ENCODE results near the gene WDR33. TPM values are rescaled to one million over a fixed set of nuclear protein-coding genes. Genes with fewer than 3 reads are reported as not detected.
A peak's percentile ranks its signal among the peaks of the same experiment; 100 is the strongest.

WDR33 gene
- total and polyA plus RNA-seq, 2 of the 13 experiments (the other 11 are each of a cell fraction or from before 2014, with no cell fraction given): 54.9 to 78.2 TPM

DNA sequence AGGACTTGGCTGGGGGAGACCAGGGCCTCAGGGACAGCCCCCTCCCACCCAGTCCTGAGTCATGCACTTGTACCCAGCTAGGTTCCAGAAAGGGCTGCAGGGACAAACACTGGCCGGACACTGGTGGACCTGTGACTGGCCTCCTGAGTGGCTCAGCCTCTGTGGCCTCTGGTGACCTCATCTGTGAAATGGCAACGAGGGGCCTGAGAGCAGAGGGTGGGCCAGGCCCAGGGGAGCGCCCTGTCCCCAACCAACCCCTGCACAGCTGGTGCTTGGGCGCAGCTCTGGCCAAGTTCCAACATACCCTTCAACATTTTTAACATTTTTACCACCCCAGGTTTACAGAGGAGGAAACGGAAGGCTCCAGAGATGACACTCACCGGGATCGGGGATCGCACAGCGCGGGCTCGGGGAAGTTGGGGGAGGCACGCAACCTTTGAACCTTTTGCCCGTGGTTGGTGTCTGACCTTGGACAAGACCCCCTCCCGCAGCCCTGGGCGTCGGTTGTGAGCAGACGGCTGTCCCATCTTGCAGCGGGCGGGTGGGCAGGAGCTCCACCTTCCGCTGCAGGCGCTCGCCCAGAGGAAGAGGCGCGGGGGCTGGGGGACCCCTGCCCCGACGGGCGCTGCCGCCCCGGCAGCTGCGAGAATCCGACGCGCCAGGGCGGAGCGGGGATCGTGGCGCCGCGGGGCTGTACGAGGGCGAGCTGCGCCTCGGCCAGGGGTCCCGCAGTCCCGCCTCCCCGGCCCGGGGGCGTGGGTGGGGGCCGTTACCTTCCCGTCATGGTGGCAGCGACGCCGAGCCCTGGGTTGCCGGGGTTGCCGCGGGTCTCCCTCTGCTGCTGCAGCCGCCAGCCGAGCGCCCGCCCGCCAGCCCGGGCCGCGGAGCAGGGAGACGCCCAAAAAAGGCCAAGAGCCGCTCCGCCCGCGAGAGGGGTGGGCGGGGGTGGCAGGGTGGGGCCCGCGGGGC is 136.4 kb downstream of the WDR33 start (continued):
- TF ChIP-seq ZBTB43 (CRISPR knock-in tag; conservative IDR thresholded peaks at IDR 0.05) (no peak), FOSL2 (CRISPR knock-in tag; IDR thresholded peaks at IDR 0.05) (no peak), GLI4 (CRISPR knock-in tag; IDR thresholded peaks at IDR 0.05; ENCODE audit: borderline replicate concordance) (0 out of 2 replicates have a peak, but pooled peaks have one; percentile 36), ZFP1 (CRISPR knock-in tag; IDR thresholded peaks at IDR 0.05) (no peak), IKZF5 (CRISPR knock-in tag; IDR thresholded peaks at IDR 0.05) (no peak), ZNF3 (CRISPR knock-in tag; IDR thresholded peaks at IDR 0.05) (no peak), NCOA1 (CRISPR knock-in tag; IDR thresholded peaks at IDR 0.05) (no peak), SAP130 (CRISPR knock-in tag; IDR thresholded peaks at IDR 0.05; ENCODE audit: low read depth) (peak; percentile 43), ZNF501 (CRISPR knock-in tag; IDR thresholded peaks at IDR 0.05) (0 out of 2 replicates have a peak, but pooled peaks have one; percentile 41)
- TF ChIP-seq, protein P1, sequence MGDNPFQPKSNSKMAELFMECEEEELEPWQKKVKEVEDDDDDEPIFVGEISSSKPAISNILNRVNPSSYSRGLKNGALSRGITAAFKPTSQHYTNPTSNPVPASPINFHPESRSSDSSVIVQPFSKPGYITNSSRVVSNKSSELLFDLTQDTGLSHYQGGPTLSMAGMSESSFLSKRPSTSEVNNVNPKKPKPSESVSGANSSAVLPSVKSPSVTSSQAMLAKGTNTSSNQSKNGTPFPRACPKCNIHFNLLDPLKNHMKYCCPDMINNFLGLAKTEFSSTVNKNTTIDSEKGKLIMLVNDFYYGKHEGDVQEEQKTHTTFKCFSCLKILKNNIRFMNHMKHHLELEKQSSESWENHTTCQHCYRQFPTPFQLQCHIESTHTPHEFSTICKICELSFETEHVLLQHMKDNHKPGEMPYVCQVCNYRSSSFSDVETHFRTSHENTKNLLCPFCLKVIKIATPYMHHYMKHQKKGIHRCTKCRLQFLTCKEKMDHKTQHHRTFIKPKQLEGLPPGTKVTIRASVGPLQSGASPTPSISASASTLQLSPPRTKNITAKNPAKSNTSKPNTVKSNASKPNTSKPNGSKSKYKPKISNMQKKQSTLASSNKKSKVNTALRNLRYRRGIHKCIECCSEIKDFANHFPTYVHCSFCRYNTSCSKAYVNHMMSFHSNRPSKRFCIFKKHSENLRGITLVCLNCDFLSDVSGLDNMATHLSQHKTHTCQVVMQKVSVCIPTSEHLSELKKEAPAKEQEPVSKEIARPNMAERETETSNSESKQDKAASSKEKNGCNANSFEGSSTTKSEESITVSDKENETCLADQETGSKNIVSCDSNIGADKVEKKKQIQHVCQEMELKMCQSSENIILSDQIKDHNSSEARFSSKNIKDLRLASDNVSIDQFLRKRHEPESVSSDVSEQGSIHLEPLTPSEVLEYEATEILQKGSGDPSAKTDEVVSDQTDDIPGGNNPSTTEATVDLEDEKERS (CRISPR knock-in tag; IDR thresholded peaks at IDR 0.05): no peak
- TF ChIP-seq, protein P2, sequence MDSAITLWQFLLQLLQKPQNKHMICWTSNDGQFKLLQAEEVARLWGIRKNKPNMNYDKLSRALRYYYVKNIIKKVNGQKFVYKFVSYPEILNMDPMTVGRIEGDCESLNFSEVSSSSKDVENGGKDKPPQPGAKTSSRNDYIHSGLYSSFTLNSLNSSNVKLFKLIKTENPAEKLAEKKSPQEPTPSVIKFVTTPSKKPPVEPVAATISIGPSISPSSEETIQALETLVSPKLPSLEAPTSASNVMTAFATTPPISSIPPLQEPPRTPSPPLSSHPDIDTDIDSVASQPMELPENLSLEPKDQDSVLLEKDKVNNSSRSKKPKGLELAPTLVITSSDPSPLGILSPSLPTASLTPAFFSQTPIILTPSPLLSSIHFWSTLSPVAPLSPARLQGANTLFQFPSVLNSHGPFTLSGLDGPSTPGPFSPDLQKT (CRISPR knock-in tag; IDR thresholded peaks at IDR 0.05; ENCODE audit: borderline replicate concordance): no peak
- TF ChIP-seq, protein P3, sequence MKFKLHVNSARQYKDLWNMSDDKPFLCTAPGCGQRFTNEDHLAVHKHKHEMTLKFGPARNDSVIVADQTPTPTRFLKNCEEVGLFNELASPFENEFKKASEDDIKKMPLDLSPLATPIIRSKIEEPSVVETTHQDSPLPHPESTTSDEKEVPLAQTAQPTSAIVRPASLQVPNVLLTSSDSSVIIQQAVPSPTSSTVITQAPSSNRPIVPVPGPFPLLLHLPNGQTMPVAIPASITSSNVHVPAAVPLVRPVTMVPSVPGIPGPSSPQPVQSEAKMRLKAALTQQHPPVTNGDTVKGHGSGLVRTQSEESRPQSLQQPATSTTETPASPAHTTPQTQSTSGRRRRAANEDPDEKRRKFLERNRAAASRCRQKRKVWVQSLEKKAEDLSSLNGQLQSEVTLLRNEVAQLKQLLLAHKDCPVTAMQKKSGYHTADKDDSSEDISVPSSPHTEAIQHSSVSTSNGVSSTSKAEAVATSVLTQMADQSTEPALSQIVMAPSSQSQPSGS (CRISPR knock-in tag; IDR thresholded peaks at IDR 0.05): no peak
- TF ChIP-seq, protein P4, sequence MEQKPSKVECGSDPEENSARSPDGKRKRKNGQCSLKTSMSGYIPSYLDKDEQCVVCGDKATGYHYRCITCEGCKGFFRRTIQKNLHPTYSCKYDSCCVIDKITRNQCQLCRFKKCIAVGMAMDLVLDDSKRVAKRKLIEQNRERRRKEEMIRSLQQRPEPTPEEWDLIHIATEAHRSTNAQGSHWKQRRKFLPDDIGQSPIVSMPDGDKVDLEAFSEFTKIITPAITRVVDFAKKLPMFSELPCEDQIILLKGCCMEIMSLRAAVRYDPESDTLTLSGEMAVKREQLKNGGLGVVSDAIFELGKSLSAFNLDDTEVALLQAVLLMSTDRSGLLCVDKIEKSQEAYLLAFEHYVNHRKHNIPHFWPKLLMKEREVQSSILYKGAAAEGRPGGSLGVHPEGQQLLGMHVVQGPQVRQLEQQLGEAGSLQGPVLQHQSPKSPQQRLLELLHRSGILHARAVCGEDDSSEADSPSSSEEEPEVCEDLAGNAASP (CRISPR knock-in tag; IDR thresholded peaks at IDR 0.05; ENCODE audit: borderline replicate concordance): peak; percentile 58; the same call in 1 of the 2 replicates
- TF ChIP-seq, protein P5, sequence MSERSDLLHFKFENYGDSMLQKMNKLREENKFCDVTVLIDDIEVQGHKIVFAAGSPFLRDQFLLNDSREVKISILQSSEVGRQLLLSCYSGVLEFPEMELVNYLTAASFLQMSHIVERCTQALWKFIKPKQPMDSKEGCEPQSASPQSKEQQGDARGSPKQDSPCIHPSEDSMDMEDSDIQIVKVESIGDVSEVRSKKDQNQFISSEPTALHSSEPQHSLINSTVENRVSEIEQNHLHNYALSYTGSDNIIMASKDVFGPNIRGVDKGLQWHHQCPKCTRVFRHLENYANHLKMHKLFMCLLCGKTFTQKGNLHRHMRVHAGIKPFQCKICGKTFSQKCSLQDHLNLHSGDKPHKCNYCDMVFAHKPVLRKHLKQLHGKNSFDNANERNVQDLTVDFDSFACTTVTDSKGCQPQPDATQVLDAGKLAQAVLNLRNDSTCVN (CRISPR knock-in tag; IDR thresholded peaks at IDR 0.05; ENCODE audit: borderline replicate concordance): no peak
